Muscle of leg (tissue), 11 donors: ENCODE data around the gene TENT5C. TPM values are rescaled to one million over a fixed set of nuclear protein-coding genes. Genes with fewer than 3 reads are reported as not detected.
A peak's percentile ranks its signal among the peaks of the same experiment; 100 is the strongest.

Experiments
- DNase-seq: peaks from one replicate; pipeline ENCODE4 v3.0.0; 2013
- H3K27ac ChIP-seq: one replicate; pipeline ENCODE4 v1.5.1; 2013; ENCODE audit warnings: mild to moderate bottlenecking, low read length, control low read depth
- H3K27me3 ChIP-seq: one replicate; pipeline ENCODE4 v1.6.1; 2013; ENCODE audit warnings: low read length; ENCODE audit not compliant: control insufficient read depth, insufficient read depth
- H3K36me3 ChIP-seq: one replicate; pipeline ENCODE4 v1.6.1; 2013; ENCODE audit warnings: low read length; ENCODE audit not compliant: control insufficient read depth, insufficient read depth
- H3K4me1 ChIP-seq: one replicate; pipeline ENCODE4 v1.6.1; 2013; ENCODE audit warnings: low read length; ENCODE audit not compliant: control insufficient read depth, insufficient read depth
- H3K4me3 ChIP-seq: one replicate; pipeline ENCODE4 v1.5.1; 2013; ENCODE audit warnings: low read length, control low read depth
- H3K9me3 ChIP-seq: replicated peaks from 2 replicates; pipeline ENCODE4 v1.6.1; 2013; ENCODE audit warnings: low read depth, low read length; ENCODE audit not compliant: control insufficient read depth
- WGBS: methylation state at CpG from one replicate; pipeline ENCODE4 v1.1.5; 2013; ENCODE audit warnings: missing lambda C conversion rate; ENCODE audit not compliant: insufficient coverage; 5-methylcytosine and 5-hydroxymethylcytosine counted together
- polyA plus RNA-seq, 8 donors: library from polyadenylated mRNA; unstranded; fragments of 120-200 nt; gene quantifications; one replicate each; pipeline versions ENCODE4 v1.2.1 to v1.2.3, GENCODE V29; 2013; ENCODE audit warnings: inconsistent platforms in 1 of 8, low replicate concordance in 1 of 8; ENCODE audit not compliant: insufficient read length in 8 of 8, insufficient read depth in 1 of 8
- total RNA-seq: library from RNA; stranded (reverse); fragments of 120-200 nt; gene quantifications from one replicate; pipeline ENCODE4 v1.2.4, GENCODE V29; 2013

Gene TENT5C
- total and polyA plus RNA-seq, 9 donors, result 1.9 to 6.6 (median 3.8) TPM

- 40% methylated on average over 1 of the region's 3 CpGs for WGBS
- Histone ChIP-seq H3K4me3 (no peak overlapping the region), H3K9me3 (no peaks in the 10 kb centered on the region), H3K27me3 (peaks cover 2% of the 10 kb centered on the region), H3K4me1 (no peaks in the 10 kb centered on the region), H3K36me3 (no peaks in the 10 kb centered on the region), H3K27ac (no peak overlapping the region)
- no peak for DNase-seq
Observed at GRCh38 chr1:117644696-117645311, 39.0 kb downstream of the TENT5C start.

GRCh38 chr1:117645343-117645742 is 39.5 kb downstream of the TENT5C start:
- no peaks in the 10 kb centered on the region for H3K36me3 ChIP-seq
- no peaks in the 10 kb centered on the region for H3K9me3 ChIP-seq
- H3K27me3 ChIP-seq, result peaks cover 2% of the 10 kb centered on the region
- WGBS, result 76% methylated on average over 4 of the region's 4 CpGs
- H3K4me1 ChIP-seq, result no peaks in the 10 kb centered on the region
- no peak overlapping the region for H3K4me3 ChIP-seq
- H3K27ac ChIP-seq, result no peak overlapping the region
- DNase-seq, result no peak

GRCh38 chr1:117646007-117646811 is 40.4 kb downstream of the TENT5C start:
- Histone ChIP-seq H3K36me3 (no peaks in the 10 kb centered on the region), H3K27me3 (peaks cover 2% of the 10 kb centered on the region), H3K9me3 (no peaks in the 10 kb centered on the region), H3K4me1 (no peaks in the 10 kb centered on the region), H3K27ac (no peak overlapping the region), H3K4me3 (no peak overlapping the region)
- peak; percentile 43 for DNase-seq
- 80% methylated on average over 6 of the region's 10 CpGs for WGBS

- WGBS, result 76% methylated on average over 8 of the region's 12 CpGs
- Histone ChIP-seq H3K27ac (no peak overlapping the region), H3K4me3 (no peak overlapping the region)
Observed at GRCh38 chr1:117646956-117647355, 41.1 kb downstream of the TENT5C start.

GRCh38 chr1:117648015-117648414 is 42.2 kb downstream of the TENT5C start:
- no peak overlapping the region for H3K27ac ChIP-seq
- no CpG with 5 or more reads among the region's 2 CpGs for WGBS
- H3K4me1 ChIP-seq, result no peaks in the 10 kb centered on the region
- H3K36me3 ChIP-seq, result no peaks in the 10 kb centered on the region
- no peak overlapping the region for H3K4me3 ChIP-seq
- peaks cover 2% of the 10 kb centered on the region for H3K27me3 ChIP-seq
- DNase-seq, result no peak
- H3K9me3 ChIP-seq, result no peaks in the 10 kb centered on the region

More at GRCh38 chr1:117646956-117647355, 41.1 kb downstream of the TENT5C start:
- DNase-seq, result no peak
- Histone ChIP-seq H3K36me3 (no peaks in the 10 kb centered on the region), H3K4me1 (no peaks in the 10 kb centered on the region), H3K9me3 (no peaks in the 10 kb centered on the region), H3K27me3 (peaks cover 2% of the 10 kb centered on the region)

GRCh38 chr1:117650840-117651568 is 45.2 kb downstream of the TENT5C start:
- H3K9me3 ChIP-seq, result no peaks in the 10 kb centered on the region
- no peaks in the 10 kb centered on the region for H3K27me3 ChIP-seq
- 81% methylated on average over 5 of the region's 6 CpGs for WGBS

GRCh38 chr1:117651616-117652015 is 45.8 kb downstream of the TENT5C start:
- 100% methylated on average over 2 of the region's 4 CpGs for WGBS
- no peak for DNase-seq

More at GRCh38 chr1:117650840-117651568, 45.2 kb downstream of the TENT5C start:
- Histone ChIP-seq H3K4me3 (no peak overlapping the region), H3K27ac (no peak overlapping the region), H3K36me3 (no peaks in the 10 kb centered on the region), H3K4me1 (no peaks in the 10 kb centered on the region)
- no peak for DNase-seq

GRCh38 chr1:117652421-117652820 is 46.6 kb downstream of the TENT5C start:
- Histone ChIP-seq H3K27me3 (no peaks in the 10 kb centered on the region), H3K27ac (no peak overlapping the region), H3K36me3 (no peaks in the 10 kb centered on the region), H3K4me1 (no peaks in the 10 kb centered on the region), H3K4me3 (no peak overlapping the region), H3K9me3 (no peaks in the 10 kb centered on the region)
- 71% methylated on average over 2 of the region's 2 CpGs for WGBS
- DNase-seq, result no peak

More at GRCh38 chr1:117651616-117652015, 45.8 kb downstream of the TENT5C start:
- Histone ChIP-seq H3K36me3 (no peaks in the 10 kb centered on the region), H3K27ac (no peak overlapping the region), H3K27me3 (no peaks in the 10 kb centered on the region), H3K4me3 (no peak overlapping the region), H3K9me3 (no peaks in the 10 kb centered on the region), H3K4me1 (no peaks in the 10 kb centered on the region)

- Histone ChIP-seq H3K9me3 (no peaks in the 10 kb centered on the region), H3K4me3 (no peak overlapping the region), H3K27me3 (no peaks in the 10 kb centered on the region), H3K36me3 (no peaks in the 10 kb centered on the region), H3K27ac (no peak overlapping the region), H3K4me1 (no peaks in the 10 kb centered on the region)
- no peak for DNase-seq
- WGBS, result 90% methylated on average over 4 of the region's 4 CpGs
Observed at GRCh38 chr1:117653195-117653594, 47.3 kb downstream of the TENT5C start.
